Right renal pelvis (tissue), 4 donors: Measurements from ENCODE around the gene POM121C. TPM values are rescaled to one million over a fixed set of nuclear protein-coding genes. Genes with fewer than 3 reads are reported as not detected.
"Not testable (repeated sequence)": the region's sequence is repeated elsewhere in the genome, so short reads cannot be mapped to it uniquely, and the experiment has no call there.

Source experiments
- DNase-seq, 4 donors: peaks; one replicate each; pipeline ENCODE4 v3.0.0-alpha.2; 2013; ENCODE audit warnings: low read depth in 4 of 4, low spot score in 3 of 4, missing footprints in 1 of 4
- polyA plus RNA-seq, 4 donors: library from polyadenylated mRNA; unstranded; fragments of 120-200 nt; gene quantifications; one replicate each; pipeline ENCODE4 v1.2.1, GENCODE V29; 2013; ENCODE audit not compliant: insufficient read length in 4 of 4

POM121C gene
- polyA plus RNA-seq, 4 donors, result 48.6 to 68.6 (median 53.7) TPM

DNA sequence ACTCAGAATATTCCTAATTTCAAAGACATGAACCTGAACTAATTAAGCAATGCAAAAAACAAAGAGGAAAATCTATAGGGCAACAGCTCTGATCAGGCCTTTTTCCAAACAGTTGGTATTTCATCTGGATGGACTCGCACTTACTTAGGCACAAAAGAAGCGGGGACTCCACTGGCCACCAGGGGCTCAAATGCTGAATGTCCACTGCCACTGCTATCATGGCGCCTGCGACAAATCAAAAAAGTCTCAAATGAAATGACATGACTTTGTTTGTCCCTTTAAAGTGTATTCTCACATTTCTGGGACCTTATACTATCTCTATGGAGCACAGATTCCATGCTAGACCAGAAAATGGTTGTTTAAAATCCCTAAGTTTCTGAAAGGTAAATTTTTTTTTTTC lies 47.1 kb downstream of the POM121C start:
- not testable (repeated sequence) for DNase-seq

DNA sequence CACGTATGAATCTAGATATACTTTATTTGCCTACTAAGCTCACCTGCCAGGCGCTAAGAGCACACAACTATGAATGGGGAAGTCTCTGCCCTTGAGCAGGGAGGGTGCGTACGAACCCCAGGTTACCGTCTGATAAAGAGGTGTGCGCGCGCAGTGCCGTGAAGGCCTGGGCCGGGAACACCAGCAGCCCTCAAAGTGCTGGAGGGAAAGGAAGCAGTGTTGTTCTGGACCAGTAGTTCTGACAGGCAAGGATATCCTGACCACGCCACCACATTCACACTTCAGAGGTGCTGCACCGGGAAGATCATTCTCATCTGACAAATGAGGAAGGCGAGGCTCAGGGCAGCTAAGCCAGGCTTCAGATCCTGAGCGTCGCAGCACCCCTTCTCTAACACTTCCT lies 62.6 kb downstream of the POM121C start:
- DNase-seq, result not testable (repeated sequence)

DNA sequence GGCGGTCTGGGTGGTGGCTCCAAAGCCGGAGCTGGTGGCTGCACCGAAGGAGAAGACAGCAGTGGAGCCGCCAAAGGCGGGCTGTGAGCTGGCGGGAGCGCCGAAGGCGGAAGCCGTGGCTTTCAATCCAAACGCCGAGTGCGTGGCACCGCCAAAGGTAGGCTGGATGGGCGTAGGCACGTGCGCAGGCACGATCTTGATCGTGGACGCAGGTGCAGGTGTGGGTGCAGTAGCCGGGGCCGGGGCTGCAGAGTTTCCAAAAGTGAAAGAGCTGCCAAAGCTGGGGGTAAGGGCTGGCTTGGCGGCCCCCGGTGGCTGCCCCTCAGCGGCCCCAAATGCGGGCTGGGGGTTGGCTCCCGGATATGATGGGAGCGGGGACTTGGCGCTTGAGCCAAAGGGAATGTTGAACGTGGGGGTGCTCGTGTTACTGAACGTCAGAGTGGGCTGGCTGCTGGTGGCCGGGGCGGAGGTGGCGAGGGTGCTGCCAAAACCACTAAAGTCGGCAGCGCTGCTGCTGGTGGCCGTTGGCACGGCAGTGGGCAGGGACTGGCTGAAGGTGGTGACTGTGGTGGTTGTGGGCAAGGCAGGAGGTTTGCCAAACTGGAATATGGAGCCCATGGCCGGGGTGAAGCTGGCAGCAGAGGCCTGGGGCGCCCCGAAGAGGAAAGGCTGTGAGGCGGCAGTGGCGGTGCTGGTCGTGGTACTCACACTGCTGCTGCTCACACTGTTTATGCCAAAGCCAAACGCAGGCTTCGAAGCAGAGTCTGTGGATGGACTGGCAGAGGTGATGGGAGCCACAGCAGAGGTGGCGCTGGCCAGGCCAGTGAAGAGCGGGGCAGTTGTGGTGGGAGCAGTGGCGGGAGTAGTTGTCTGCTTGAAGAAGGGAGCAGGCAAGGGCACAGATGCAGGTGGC lies 64.0 kb downstream of the POM121C start:
- not testable (repeated sequence) for DNase-seq

DNA sequence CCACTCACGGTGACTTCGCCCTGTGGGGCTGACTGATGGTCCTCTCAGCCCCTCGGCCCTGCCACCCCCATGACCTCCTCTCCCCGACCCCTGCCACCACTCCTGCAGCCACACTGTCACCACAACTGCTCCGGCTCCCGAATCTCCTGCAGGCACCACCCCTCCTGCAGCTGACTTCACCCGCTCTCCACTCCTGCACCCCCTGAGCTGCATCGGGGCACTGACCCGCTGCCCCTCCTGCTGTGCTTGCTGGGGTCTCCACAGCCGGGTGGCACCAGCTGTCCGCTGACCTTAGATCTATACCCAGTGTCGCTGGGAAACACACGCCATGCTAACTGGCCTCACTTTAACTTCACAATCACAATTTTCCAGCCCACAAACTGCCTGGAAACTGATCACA lies 65.9 kb downstream of the POM121C start:
- not testable (repeated sequence) for DNase-seq

DNA sequence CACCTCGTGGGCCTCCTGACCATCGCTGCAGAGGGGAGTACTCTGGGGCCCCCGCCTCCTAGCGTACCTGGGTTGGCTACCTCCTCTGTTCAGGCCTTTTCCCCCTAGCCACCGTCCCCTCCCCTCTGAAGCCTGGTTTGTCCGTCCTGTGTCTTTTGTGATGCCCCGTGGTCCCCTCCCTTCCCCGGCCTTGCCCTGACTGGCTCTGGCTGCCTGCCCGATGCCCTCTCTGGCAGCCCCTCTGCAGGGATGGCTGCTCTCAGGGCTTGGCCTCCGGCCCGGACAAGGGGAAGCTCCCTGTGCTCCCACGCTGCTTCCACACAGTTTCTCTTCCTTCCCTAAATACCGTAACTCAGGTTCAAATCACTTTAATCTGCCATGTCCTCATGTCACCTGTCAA lies 66.4 kb downstream of the POM121C start:
- DNase-seq, result not testable (repeated sequence)

DNA sequence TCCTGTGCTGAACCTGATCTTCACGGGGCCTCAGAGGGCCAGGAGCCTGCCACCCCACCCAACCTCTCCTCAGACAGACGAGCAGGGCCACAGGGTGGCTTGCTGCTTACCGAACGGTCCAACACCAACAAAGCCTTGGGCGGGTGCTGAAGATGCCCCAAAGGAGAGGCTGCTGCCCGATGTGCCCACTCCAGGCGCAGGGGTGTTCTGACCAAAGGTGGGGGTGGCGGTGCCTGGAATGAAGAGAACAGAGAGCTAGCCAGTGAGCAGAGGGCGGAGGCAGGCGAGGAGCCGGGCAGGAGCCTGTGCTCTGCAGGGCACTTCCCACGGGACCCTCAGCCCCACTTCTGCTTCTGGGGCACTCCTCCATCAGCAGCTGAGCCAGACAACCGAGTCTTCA lies 66.9 kb downstream of the POM121C start:
- DNase-seq, result not testable (repeated sequence)

DNA sequence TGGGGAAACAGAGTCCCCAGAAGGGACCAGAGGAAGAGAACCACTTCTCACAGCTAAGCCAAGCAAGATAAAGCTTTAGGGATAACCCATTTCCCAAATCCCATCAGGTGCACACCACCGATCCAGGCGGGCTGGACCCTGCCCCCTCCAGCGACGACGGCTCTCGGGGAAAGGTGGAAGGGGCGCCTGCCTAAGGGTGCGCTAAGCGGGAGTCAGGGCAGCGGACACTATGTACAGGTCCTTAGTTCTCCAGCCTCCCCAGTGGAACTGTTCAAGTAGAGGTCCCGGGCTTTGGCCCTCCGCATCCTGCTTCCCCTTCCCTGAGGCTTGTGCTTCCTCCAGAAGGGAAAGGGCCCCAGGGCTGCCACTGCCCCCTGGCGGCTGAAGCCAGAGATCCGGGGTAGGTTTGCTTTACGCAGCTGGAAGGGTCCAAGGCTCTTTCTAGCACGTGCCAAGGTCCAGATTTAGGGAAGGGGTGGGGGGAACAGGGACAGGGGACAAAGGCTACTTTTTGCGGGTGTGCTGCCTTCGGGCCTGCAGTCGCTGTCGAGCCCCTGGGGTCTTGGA lies 67.7 kb downstream of the POM121C start:
- not testable (repeated sequence) for DNase-seq

DNA sequence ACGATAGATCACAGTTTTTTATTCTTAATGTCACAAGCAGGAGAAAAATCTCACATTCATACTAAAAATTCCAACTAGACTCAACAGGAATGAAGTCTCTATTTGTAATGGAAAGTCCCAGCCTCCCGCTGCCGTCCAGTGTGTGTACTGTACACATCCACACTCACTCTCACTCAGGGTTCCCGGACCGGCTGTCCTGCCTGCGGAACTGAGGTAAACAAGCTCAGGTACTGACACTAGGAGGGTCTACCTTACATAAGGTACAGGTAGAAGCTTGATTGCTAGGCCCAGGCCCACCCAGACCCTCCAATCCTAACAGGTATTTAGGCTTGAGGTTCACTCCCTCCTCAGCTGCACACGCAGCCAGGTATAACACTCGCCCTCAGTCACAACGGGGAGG lies 69.3 kb downstream of the POM121C start:
- DNase-seq, result not testable (repeated sequence)

DNA sequence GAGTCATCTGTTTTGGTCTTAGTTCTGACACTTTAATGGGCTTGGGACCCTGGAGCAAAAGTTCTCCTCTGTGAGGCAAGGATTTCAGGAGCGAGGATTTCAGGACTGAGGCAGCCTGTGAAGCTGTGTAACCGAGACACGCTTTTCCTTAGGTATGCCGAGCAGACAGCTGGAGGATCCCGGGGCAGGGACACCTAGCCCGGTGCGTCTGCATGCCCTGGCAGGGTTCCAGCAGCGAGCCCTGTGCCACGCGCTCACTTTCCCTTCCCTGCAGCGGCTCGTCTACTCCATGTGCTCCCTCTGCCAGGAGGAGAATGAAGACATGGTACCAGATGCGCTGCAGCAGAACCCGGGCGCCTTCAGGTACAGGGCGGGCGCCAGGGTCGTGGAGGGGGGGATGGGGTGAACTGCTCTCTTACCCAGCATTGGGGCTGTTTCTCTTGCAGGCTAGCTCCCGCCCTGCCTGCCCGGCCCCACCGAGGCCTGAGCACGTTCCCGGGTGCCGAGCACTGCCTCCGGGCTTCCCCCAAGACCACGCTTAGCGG lies 70.2 kb downstream of the POM121C start:
- DNase-seq, result not testable (repeated sequence)

DNA sequence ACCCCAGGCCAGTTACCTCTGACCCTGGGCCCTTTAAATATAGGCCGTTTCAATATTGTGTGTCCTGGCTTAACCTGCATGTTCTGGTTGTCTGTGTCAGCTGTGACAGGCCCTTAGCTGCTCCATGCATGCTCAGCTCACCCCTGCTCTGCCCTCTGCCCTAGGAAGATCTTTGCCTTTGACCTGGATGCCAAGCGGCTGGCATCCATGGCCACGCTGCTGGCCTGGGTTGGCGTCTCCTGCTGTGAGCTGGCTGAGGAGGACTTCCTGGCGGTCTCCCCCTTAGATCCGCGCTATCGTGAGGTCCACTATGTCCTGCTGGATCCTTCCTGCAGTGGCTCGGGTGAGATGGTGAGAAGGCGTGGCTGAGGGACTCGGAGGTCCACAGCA lies 70.7 kb downstream of the POM121C start:
- DNase-seq, result not testable (repeated sequence)

DNA sequence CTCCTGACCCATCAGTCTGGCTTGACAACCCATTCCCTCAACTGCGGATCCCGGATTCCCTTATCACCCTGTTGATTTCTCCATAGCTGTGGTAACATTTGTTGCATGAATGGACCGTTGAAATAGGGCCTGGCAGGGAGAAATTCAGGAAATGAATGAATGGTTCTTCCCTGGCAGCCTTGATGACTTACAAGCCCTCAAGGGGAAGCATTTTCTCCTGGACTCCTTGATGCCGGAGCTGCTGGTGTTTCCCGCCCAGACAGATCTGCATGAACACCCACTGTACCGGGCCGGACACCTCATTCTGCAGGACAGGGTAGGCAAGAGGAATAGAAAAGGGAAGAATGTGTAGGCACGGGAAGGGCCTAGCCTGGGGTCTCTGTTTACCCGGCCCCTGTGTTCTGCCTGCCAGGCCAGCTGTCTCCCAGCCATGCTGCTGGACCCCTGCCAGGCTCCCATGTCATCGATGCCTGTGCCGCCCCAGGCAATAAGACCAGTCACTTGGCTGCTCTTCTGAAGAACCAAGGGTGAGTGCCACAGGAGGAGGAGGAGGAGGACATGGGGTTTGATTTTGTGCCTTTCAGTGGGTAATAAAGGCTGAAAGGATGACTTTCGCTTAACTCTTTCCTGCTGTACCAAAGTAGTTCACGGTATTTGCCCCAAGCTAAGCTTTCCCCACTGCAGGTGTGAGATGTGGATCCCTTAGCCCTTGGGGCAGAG lies 71.2 kb downstream of the POM121C start:
- not testable (repeated sequence) for DNase-seq

DNA sequence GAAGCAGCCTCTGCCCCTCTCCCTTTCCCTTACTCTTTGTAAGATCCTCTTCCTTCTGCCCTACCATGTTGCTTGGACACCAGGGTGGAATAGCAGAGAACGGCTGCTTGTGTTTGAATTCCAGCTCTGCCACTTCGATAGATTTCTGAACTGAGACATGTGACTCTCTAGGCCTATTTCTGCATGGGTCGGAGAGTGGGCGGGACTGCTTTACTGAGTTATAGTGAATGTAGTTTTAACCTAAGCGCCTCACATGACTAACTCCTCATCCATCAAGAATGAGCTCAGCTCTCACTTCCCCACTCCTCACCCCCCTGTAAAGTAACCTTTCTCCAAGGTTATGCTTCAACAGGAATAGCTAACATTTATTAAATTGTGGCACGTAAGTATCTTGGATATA lies 71.9 kb downstream of the POM121C start:
- DNase-seq, result not testable (repeated sequence)

DNA sequence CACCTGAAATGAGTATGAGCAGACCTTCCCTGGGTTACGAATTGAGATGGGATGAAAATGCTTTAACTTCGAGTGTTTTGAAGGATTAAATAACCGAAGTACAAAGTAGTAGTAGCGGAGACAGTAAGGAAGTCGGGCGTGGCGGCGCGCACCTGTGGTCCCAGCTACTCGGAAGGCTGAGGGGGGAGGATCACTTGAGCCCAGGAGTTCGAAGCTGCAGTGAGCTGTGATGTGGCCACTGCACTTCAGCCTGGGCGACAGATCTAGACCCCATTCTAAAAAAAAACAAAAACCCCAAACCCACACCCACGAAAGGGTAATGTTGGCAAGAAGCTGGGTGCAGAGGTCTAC lies 75.3 kb downstream of the POM121C start:
- not testable (repeated sequence) for DNase-seq

DNA sequence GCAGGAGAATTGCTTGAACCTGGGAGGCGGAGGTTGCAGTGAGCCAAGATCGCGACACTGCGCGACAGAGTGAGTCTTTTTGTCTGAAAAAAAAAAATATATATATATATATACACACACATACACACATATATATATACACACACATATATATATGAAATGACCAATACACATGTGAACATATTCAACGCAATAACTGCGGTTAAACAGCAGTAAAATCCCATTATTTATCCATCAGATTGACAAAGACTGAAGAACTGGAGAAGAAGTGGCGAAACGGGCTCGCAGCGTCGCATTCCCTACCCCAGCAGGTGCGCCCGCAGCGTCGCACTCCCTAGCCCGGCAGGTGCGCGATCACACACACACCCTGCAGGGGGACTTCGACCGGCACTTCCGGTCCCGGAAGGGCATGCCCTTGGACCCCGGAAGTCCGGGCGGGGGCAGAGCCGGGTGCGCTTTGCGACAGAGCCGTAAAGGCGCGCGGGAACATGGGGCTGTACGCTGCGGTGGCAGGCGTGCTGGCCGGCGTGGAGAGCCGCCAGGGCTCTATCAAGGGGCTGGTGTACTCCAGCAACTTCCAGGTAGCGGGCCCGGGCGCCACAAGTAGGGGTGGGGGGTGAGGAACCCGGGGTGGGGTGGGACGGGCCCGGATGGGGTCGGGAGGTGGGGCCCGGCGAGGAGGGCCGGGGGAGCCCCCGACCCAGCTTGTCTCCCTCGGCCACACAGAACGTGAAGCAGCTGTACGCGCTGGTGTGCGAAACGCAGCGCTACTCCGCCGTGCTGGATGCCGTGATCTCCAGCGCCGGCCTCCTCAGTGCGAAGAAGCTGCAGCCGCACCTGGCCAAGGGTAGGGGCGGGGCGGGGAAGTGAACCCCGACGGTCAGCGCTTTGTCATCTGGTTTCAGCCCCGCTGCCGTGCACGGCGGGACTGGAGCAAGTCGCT lies 75.9 kb downstream of the POM121C start:
- not testable (repeated sequence) for DNase-seq

DNA sequence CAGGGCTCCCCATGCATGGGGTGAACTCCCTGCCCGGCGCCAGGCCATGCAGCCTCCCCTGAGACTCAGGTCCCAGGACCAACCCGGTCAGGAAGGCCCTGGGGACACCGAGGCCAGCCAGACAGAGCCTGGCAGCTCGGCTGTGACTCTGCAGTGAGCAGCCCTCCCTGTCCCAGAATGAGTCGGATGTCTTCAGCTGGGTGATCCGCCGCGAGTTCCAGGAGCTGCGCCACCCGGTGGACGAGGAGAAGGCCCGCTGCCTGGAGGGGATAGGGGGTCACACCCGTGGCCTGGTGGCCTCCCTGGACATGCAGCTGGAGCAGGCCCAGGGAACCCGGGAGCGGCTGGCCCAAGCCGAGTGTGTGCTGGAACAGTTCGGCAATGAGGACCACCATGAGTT lies 81.4 kb downstream of the POM121C start:
- DNase-seq, result not testable (repeated sequence)

DNA sequence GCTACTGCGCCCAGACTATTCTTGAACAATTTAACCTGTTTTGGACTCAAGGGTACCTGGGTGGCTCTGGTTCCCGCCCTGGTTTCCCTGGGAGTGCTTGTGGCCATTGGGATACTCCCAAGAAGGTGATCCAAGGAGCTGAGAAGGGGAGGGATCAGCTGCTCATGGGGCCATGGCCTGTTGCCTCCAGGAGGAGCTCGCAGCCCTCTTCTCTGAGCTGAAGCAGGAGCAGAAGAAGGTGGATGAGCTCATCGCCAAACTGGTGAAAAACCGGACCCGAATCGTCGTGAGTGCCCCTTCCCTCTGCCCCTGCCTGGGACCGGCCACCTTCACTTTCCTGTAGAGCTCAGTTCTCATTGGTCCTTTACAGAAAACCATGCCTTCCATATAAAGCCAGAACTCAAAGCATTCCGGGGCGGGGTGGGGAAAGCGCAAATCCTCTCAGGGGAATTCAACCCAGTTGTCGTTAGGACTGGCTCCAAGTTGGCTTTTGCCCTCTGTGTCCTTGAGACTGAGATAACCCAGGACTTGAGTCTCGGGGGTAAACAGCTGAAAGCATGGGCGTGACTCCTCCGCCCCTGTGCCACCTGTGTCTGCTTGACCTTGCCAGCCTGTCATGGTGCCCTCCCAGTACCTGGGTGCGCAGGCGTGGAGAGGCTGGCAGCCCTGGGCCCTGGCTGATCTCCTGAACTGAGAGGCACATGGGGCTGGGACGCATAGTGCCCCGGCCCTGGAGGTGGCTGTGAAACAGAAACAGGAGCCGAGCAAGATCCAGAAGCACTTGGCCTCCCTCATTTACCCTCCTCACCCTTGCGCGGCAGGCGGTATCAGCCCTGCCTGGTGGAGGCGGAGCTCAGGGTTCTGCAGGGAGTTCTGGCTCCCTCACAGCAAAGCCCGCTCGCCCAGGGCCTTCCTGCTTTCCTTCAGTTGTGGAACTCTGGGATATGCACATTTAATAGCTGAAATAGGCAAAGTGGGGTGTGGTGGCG lies 82.3 kb downstream of the POM121C start:
- DNase-seq, result not testable (repeated sequence)

DNA sequence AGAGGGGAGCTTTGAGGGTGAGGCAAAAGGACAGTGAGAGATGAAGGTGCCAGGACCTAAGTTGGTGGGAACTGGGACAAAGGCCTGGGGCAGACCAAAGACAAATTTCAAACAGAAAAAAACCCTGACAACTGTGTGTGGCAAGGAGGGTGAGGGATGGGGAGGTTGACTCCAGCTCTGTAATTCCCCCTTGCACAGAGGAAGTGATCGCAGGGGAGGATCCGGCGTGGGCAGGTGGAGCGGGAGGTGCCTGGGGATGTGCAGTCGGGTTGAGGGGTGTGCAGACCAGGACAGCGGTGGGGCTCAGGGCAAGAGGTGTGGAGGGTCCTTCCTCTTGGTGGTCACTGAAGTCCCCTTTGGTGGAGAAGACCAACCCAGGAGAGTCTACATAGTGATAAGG lies 85.5 kb downstream of the POM121C start:
- not testable (repeated sequence) for DNase-seq

DNA sequence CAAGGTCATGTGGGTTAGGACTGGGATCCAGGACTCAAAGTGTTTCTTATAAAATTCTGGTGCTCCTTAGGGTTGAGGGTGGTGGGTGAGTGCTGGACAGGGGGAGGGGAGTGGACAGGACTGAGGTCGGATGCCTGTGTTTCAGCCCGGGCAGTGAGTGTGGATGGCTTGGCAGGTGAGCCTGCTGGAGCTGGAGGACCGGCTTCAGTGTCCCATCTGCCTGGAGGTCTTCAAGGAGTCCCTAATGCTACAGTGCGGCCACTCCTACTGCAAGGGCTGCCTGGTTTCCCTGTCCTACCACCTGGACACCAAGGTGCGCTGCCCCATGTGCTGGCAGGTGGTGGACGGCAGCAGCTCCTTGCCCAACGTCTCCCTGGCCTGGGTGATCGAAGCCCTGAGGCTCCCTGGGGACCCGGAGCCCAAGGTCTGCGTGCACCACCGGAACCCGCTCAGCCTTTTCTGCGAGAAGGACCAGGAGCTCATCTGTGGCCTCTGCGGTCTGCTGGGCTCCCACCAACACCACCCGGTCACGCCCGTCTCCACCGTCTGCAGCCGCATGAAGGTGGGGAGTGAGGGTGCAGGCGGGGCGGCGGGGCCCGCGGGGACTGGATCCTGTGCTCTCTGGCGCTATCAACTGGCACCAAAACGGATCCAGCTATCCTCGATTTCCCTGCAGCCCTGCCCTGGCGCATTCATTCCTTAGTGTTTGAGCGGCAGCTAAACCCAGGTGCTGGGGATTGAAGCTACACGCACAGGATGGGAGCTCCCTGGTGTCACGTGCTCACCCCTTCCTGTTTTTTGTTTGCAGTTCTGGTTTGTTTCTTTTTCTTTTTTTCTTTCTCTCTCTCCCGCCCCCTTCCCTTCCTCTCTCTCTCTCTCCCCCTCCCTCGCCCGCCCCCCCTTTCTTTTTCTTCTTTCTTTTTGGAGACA lies 87.1 kb downstream of the POM121C start:
- DNase-seq, result not testable (repeated sequence)
